Activated T-helper 9 cell treated with anti-CD3 and anti-CD28 coated beads, Interleukin-2, amount 50 U/mL, for 16 hours (primary cell): ENCODE results near the gene UNC13C.

Source experiments
- DNase-seq: peaks from one replicate; pipeline ENCODE4 v3.0.0-alpha.2; 2020; ENCODE audit warnings: low read depth

The UNC13C gene

GRCh38 chr15:54120949-54121463 lies 142.8 kb downstream of the UNC13C start:
- DNase-seq, result no peak

- DNase-seq, result no peak
Observed at GRCh38 chr15:54127574-54127973, 149.3 kb downstream of the UNC13C start.

- no peak for DNase-seq
Observed at GRCh38 chr15:54131410-54131809, 153.2 kb downstream of the UNC13C start.

GRCh38 chr15:54149115-54149531 lies 170.9 kb downstream of the UNC13C start:
- DNase-seq, result no peak

GRCh38 chr15:54150255-54150654 lies 172.0 kb downstream of the UNC13C start:
- no peak for DNase-seq

- no peak for DNase-seq
Observed at GRCh38 chr15:54159012-54159411, 180.8 kb downstream of the UNC13C start.

- no peak for DNase-seq
Observed at GRCh38 chr15:54187325-54187724, 209.1 kb downstream of the UNC13C start.

- no peak for DNase-seq
Observed at GRCh38 chr15:54197995-54198394, 219.8 kb downstream of the UNC13C start.

- no peak for DNase-seq
Observed at GRCh38 chr15:54206586-54207321, 228.5 kb downstream of the UNC13C start.

GRCh38 chr15:54208786-54209185 lies 230.5 kb downstream of the UNC13C start:
- DNase-seq, result no peak

GRCh38 chr15:54212635-54213034 lies 234.4 kb downstream of the UNC13C start:
- no peak for DNase-seq

GRCh38 chr15:54226455-54226854 lies 248.2 kb downstream of the UNC13C start:
- no peak for DNase-seq

- DNase-seq, result no peak
Observed at GRCh38 chr15:54227569-54227968, 249.3 kb downstream of the UNC13C start.

GRCh38 chr15:54250326-54250725 lies 272.1 kb downstream of the UNC13C start:
- DNase-seq, result no peak

- no peak for DNase-seq
Observed at GRCh38 chr15:54256190-54256589, 277.9 kb downstream of the UNC13C start.

GRCh38 chr15:54273928-54274327 lies 295.7 kb downstream of the UNC13C start:
- no peak for DNase-seq

GRCh38 chr15:54277834-54278233 lies 299.6 kb downstream of the UNC13C start:
- no peak for DNase-seq

GRCh38 chr15:54280726-54281125 lies 302.5 kb downstream of the UNC13C start:
- no peak for DNase-seq

GRCh38 chr15:54282228-54282836 lies 304.1 kb downstream of the UNC13C start:
- DNase-seq, result no peak

- no peak for DNase-seq
Observed at GRCh38 chr15:54288049-54288448, 309.8 kb downstream of the UNC13C start.

GRCh38 chr15:54289590-54290136 lies 311.4 kb downstream of the UNC13C start:
- DNase-seq, result no peak

GRCh38 chr15:54298396-54298795 lies 320.2 kb downstream of the UNC13C start:
- DNase-seq, result no peak

GRCh38 chr15:54304321-54304720 lies 326.1 kb downstream of the UNC13C start:
- no peak for DNase-seq
